HS-5 (cell line): ENCODE measurements around the gene RPS6KA6.

Experiments used
- DNase-seq: peaks from one replicate; pipeline ENCODE4 v3.0.0-alpha.2; 2012; ENCODE audit warnings: low read depth

RPS6KA6 gene

DNA sequence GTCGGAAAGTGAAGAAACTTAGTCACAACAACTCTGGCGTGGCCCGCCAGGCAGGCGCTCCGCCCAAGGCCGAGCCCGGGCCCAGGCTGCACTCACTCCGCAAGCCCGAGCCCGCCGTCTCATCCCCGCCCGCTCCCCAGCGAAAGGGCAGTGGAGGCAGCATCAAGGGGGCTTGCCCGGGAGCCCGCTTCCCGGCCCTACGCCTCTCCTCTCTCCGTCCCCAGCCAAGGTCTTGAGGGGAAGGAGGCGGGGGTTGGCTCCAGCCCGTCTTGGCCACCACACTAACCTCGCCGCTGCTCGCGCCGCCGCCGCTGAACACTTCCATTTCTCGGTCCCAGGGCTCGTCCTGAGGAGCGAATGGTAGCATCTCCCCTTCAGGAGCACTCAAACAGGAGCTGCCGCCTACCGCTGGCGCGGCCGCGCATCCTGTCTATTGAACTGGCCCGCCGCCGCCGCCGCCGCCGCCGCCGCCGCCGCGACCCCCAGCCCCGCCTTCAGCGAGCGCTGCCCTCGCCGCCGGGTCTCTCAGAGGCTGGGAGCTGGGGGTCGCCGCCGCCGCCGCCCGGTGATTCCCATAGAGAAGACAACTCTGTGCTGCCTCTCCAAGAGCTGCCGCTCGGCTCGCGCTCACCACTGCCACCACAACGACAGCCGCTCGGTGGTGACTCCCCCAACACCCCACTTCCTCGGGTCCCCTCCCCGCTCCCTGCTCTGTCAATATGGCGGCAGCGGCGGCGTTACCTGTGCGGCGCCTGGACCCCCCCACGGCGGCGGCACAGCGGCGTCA is at the start of gene RPS6KA6:
Gene RPS6KA6, minus strand, starts transcription at position 667 of the 787 bp plus-strand sequence. Its CDS starts 300 bp downstream, at position 367.
- DNase-seq: no peak

DNA sequence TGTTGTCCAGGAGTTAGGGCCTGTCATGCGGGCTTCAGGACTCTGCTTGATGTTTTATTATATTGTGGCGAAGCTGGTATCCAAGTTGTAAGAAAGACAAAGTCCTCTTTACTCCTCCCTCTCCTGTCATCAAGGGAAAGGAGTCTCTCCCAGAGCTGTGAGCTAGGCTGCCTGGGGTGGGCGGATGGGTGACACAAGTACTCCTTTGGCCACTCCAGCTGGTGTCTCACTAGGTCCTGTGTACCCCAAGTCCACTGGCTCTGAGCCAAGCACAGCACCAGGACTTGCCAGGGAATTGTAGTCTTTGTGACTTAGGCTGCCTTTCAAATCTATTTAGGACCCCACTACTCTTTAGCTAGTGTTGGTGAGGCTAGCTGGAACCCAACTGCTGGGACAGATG is 36.7 kb upstream of the RPS6KA6 start:
- DNase-seq: no peak

DNA sequence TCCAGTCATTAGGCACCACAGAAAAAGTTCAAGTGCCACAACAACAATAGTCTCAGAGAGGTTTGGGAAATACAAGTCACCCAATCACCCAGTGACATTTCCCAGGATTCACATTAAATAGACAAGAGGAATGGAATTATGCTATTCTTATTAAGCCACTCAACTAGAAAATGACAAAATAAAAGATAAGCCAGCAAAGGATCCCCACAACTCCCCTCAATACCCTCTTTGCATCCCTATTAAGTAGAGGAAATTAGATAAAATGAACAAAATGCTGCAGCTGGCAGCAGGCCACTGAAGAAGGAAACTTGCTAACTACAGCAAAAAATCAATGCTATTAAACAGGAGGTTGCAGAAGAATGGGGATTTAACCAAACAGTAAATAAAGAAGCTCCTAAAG is 35.3 kb upstream of the RPS6KA6 start:
- no peak for DNase-seq

DNA sequence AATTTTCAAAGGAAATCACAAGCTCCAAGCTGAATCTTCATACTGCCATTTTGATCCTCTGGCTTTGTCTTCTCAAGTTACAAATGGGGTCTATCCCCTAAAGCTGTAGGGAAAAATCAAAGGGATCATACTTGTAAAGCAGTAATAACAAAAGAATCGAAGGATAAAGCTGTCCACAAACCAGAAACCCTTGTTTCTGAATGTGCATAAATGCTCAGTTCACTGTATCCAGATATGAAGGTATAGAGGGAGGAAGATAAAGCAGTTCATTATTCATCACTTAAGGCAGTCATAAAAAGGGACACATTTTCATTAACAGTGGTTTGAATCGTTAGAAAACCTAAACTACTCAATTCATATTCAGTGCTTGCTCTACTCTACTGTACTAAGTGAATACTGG is 33.2 kb upstream of the RPS6KA6 start:
- DNase-seq: no peak

DNA sequence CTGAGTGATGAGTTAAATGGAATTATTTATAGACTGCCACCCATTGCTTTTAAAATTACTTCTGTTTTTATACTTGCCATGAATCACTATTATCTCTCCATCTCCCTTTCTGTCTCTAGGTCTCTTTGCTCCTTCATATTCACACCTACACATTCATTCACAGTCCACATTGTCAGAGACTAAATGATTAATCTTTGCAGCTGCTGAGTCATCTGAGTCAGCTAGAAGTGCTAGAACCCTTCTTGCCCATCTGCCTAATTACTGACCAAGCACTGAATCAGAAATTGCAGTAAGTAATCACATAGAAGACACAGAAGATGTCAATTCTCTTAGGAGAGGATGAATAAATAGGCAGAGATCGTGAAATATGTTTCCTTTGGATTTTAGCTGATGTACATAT is 31.6 kb upstream of the RPS6KA6 start:
- DNase-seq: no peak

DNA sequence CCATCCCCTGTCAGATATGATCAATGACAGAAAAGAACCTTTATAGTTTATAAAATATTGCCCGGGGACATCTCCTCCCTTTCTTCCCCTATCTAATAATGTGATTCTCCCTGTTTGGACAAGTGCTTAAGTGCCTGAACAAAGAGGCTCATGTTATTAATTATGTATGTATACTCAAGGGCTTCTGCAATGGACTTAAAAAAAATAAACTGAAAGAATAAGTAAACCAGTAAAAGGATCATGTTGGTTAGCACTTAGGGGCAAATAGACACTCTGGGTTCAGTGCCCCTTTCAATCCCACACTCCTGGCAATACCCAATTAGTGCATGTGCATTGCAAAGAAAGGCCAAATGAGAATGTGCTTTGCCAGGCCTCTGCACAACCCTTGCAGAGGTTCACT is 30.7 kb upstream of the RPS6KA6 start:
- no peak for DNase-seq

DNA sequence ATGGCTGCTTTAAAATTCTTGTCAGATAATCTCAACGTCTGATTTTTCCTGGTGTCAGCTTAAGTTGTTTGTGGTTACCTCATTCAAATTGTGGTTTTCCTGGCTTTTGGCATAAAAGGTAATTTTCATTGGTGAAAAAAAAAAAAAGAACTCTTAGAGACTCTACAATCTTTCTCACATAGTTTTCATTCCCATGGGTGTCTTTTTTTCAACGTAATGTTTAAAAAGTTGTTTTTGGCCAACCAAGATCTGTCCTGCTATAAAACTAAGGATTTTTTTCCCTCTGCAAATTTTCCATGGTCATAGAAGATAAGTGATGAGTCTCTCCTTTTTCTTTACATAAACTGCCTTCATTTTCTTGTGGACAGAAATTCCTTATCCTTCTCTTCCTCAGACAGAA is 28.9 kb upstream of the RPS6KA6 start:
- no peak for DNase-seq

DNA sequence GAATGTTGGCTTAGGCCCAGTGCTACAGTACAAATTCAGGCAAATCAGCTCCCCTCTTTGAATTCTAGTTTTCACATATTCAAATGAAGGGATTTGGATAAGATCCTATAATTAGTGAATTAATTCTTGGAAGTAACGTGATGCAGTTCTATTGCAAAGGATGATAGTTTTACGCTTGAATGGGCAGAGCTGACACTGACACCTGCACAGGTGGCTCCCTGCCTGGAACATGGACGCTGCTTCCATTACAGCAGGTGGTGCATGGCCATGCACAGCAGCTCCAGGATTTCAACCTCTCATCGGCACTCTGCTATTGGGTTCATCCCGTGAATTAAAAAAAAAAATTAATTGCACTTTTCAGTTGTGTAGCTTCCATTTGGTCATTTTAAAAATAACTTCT is 28.4 kb upstream of the RPS6KA6 start:
- no peak for DNase-seq

DNA sequence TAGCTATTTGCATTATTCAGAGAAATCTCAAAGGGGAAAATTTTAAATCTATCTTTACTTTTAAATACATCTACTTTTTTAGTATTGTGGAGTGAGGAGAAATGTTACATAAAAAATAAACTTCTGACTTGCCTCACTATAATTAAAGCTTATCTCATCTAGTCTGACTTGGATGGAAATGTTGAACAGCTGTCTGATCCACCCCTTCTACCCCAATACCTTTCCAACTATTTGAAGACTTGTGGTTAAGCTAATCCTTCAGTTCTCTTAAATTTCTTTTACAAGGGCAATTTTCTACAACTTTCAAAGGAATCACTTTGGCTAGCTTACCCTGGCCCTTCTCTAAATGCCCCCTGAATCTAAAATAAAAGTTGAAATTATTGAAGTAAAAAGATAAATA is 17.3 kb upstream of the RPS6KA6 start:
- no peak for DNase-seq

DNA sequence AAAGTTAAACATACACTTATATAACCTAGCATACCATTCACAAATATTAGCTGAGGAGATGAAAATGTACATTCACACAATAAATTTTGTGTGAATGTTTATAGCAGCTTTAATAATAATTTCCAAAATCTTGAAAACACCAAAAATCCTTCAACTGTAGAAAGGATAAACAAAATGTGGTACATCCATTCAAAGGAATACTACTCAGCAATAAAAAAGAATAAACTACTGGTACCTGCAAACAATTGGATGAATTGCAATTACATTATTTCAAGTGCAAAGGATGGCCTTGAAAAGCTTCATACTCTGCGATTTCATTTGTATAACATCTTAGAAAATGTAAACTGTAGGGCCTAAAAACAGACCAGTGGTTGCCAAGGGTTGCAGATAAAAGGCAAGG is 11.7 kb upstream of the RPS6KA6 start:
- no peak for DNase-seq

DNA sequence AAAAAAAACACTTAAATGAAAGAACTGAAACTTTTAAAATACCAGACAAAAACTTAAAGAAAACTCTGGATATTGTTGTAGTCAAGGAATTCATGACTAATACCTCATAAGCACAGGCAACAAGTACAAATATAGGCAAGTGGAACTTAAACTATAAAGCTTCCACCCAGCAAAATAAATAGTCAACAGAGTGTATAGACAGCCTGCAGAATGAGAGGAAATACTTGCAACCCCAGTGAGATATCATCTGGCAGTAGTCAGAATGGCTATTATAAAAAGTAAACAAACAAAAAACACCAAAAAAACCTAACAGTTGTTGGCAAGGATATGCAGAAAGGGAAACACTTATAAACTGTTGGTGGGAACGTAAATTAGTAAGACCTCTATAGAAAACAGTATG is 9.6 kb upstream of the RPS6KA6 start:
- no peak for DNase-seq

DNA sequence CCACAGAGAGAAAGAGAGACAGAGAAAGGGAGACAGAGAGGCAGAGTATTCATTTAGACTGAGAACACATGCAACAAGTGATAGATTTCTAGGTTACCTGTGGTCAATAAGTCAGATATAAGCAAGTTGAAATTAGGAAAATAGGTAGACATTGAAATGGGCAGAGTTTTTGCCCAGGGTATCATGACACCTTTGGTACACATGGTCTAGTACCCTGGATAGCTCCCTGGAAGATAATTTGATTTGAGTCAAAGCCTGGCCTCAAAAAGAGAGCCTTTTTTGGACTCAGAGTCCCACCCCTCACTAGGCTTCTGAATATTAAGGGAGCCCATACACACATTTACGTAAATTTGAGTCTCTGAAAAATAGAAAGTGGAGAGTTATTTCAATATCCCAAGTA is 4.0 kb upstream of the RPS6KA6 start:
- DNase-seq: no peak

DNA sequence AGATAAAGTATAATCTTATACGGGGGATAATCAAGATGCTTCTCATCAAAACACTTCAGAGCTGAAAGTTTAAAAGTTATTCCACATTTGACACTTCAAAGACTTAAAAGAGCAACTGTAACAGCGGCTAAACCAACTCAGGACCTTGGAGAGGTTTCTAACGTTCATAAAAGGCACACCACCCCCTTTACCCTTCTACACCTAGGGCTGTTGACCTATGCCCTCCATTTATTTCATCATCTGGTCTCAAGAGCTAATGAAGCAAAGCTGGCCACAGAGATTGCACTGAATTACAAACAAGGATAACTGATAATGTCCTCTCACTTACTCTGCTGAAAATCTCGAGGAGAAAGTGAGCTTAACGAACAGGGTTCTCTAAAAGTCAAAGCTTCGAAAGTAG is 1.1 kb upstream of the RPS6KA6 start:
- DNase-seq: no peak

DNA sequence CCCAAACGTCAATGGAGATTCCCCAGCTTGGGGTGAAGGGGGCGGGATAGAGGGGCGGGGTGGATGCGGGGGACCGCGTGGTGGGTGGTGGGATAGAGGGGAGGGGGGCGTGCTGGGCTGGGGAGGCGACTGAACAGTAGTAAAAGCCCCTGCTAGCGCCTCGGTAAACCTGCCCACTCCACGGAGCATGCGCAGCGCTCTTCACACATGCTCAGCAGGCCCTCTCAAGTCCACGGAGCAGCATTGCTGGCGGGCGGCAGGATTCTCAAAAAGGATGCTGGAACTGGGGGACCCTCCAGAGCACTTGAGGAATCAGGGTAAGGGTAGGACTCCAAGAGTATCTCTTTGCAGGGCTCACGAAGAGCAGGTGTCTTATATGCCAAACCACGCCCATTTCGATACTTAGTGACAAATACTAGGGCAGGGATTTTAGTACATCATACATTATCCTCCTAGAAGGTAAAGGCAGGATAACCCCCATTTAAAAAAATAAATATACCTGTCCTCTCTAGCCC is 378 bp upstream of the RPS6KA6 start:
- no peak for DNase-seq

DNA sequence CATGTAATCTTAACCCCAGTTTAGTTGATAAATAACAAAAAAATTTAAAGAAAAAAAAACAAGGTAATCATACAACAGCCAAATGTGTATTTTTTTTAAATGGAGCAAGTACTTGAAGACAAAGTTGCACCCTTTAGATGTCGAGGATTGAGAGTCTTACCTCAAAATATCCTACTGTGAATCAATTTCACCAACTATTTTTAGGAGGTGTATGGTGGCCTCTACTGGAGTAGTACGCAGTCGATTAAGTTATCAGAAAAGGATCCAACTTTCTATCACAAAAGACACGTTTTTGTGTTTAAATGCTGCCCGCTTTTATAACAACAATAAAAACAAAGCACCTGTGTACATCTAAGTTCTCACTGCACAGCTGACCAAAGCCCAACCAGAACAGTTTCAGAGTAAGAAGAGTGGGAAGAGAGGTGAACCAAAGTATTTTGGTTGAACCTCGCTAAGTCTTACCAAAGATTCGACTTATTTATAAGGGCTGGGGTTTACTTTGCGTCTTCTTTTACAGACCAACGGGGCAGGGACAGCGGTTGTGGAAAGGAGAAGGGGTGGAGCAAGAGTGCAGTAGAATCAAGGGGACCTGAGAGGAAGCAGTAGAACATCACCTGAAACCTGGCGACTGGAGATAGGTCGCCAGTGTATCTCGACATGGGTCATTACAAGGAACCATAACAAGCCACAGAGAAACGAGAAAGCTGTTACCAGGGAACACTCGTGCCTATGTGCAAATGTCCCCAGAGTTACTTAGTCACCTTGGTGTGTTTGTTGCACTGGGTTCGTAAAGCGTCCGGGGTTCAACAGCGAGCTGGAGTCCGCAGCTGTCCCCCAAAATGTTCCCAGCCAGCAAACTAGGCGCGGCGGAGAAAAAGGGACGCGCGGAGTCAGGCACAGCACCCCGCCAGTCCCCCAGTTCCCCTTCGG is 1.1 kb downstream of the RPS6KA6 start:
- DNase-seq: no peak

DNA sequence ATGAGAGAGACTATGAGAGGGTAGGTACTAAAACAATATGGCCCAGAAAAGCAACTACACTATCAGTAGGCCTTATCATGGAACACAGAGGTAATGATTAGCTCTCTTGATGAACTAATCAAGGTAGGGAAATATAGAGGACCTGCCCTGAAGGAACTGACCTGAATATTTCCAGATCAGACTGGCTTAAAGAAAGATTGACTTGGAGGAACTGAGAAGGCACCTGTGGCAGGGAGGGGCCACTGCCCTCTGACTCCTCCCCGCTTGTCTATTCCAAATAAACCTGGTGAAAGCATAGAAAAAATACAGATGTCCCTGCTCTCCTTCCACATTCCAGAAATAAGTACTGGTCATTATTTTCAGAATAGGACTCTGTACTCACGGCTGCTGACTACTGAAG is 5.5 kb downstream of the RPS6KA6 start:
- no peak for DNase-seq

DNA sequence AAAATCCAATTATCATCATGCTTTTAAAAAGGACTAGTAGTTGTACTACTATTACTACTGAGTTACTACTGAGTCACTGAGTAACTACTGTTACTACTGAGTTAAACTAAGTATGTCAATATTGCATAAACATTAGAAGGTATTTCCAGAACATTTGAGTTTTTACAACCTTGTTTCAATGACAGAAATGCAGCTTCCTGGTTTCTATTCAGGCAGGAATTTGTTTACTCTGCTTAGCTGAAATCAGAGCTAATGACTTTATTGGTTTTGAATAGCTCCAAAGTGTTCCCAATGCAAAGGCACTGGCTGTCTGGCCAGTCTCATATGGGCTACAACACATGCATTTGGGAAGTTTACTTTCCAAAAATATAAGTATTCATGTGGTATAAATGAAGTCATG is 12.0 kb downstream of the RPS6KA6 start:
- no peak for DNase-seq

DNA sequence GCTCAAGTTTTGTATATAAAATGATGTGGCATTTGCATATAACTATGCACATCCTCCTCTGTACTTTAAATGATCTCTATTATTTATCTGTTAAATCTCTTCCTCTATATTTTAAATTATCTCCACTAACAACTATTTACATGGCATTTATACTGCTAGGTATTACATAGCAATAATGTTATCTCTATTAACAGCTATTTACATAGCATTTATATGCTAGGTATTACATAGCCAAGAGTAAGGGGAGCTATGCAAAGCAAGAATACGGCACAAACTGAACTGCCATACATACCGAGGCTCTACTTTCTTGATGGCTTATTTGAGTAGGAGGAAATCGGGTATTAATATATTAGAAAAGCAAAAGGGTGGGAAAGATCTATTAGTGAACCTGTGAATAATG is 12.7 kb downstream of the RPS6KA6 start:
- DNase-seq: no peak

DNA sequence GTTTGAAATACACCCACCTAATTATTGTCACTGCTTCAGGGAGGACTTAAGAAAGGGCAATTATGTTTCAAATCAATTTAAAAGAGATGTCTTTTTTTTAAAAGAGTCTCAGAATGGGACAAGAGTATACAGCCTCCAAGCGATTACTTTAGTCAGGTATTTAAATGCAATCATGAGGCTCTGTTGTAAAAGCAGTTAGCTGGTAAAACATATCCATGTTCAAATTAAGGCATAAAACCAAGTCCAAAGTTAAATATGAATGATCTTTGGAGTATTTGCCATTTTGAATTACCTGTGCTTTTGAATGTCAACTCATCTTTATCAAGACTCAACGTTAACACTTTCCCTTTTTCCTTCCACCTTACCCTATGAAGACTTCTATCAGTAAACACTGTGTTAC is 13.7 kb downstream of the RPS6KA6 start:
- DNase-seq: no peak

DNA sequence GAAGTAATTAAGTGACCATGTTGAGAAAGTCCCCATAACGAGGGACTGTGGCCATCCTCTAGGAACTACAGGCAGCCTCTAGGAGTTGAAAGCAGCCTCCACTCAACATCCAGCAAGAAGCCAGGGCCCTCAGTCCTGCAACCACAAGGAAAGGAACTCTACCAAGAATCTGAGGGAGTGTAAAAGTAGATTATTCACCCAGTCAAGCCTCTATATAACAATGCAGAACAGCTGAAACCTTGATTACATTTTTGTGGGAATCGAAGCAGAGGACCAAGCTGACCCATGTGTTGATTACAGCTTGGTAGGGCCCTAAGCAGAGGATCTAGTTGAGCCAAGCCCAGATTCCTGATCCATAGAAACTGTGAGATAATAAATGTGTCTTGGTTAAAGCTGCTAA is 17.1 kb downstream of the RPS6KA6 start:
- no peak for DNase-seq

DNA sequence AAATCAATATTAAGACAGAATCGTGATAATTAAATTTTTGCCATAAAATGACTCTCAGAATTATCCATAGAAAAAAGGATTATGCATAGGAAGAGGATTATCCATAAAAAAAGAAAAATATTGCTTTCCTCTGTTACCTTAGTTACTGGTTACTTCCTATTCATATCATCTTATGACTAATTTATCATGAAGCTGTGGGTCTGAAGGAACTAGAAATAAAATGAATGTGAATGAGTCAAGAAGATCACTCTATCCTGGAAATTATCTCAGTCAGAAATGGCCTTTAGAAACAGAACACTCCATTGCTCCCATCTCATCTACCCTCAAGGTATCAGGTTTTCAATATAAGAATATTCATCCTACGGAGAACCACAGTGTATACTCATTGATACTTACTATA is 19.4 kb downstream of the RPS6KA6 start:
- DNase-seq: no peak

DNA sequence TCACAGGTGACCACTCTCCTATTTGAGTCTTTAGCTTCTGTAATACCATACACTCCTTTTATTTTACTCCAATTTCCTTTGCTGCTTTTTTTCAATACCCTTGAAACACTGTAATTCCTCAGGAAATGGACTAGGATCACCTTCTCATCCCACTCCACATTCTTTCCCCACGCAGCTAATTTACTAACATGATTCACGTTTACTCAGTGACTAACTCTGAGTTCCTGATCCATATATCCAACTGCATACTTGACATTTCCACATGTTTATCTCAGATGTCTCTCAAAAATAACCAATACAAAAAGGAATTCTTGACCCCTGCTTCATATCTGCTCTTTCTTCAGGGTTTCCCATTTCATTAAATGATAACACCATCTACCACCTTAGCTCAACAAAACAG is 19.9 kb downstream of the RPS6KA6 start:
- DNase-seq: peak; percentile 48

DNA sequence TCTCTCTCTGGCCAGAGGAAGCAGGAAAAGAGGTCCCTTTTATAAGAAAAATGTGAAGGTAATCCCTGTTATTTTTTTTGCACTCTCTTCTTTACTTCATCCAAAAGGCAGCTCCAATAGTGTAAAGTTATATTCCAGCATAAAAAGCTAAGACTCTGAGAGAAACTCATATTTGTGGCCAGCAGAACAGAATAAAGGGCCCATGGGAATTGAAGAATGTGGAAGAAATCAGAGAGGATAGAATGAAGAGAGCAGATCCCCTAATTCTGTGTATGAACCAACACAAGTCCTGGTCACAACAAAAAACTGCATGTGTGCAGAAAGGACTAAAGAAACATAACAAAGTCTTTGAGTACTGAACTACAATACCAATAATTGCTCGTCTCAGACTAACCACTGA is 22.3 kb downstream of the RPS6KA6 start:
- no peak for DNase-seq
